ENCODE results near the gene PRSS53. TPM values are rescaled to one million over a fixed set of nuclear protein-coding genes. Genes with fewer than 3 reads are reported as not detected.

Gene PRSS53
- total and polyA plus RNA-seq, 4 donors: 1.4 to 2.3 (median 1.9) TPM

DNA sequence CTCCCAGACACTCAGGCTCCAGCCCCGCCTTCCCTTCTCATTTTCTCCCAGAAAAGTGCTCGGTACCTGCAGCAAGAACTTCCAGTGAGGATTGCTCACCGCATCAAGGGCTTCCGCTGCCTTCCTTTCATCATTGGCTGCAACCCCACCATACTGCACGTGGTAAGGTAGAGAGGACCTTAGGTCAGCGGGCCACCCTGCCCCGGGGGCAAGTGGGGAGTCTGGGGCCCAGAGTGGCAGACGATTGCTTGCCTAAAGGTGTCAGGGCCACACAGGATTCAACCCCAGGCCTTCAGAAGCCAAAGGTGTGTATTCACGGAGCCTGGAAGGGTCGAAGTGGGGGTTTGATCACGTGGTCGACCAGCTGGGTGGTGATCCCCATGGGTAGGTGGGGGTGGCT is 20.9 kb upstream of the PRSS53 start:
- Histone ChIP-seq H3K36me3 (ENCODE audit: control insufficient read depth in 4 of 4, insufficient read depth in 4 of 4, low read length in 4 of 4) (peaks cover 0 to 28% (median 7%) of the 10 kb centered on the region in 4 donors), H3K27ac (ENCODE audit: low read depth in 1 of 2, low read length in 1 of 2) (no peak overlapping the region), H3K9ac (ENCODE audit: insufficient read depth in 1 of 2, low read length in 2 of 2) (no peak overlapping the region), H3K27me3 (ENCODE audit: control insufficient read depth in 3 of 3, insufficient read depth in 3 of 3, low read length in 2 of 3) (no peaks in the 10 kb centered on the region), H3K9me3 (ENCODE audit: control insufficient read depth in 4 of 4, insufficient read depth in 3 of 4, low read length in 3 of 4) (no peaks in the 10 kb centered on the region), H3K4me1 (ENCODE audit: control insufficient read depth in 5 of 5, insufficient read depth in 5 of 5, low read length in 5 of 5) (peaks cover 0 to 15% (median 0%) of the 10 kb centered on the region in 5 donors), H3K4me3 (no peak overlapping the region)
- ATAC-seq (ENCODE audit: insufficient read depth, low FRiP score) (no peak), DNase-seq (no peak)
- WGBS, 2 donors: 93 to 95% methylated on average over 12 of the region's 12 CpGs
- TF ChIP-seq, protein P1, sequence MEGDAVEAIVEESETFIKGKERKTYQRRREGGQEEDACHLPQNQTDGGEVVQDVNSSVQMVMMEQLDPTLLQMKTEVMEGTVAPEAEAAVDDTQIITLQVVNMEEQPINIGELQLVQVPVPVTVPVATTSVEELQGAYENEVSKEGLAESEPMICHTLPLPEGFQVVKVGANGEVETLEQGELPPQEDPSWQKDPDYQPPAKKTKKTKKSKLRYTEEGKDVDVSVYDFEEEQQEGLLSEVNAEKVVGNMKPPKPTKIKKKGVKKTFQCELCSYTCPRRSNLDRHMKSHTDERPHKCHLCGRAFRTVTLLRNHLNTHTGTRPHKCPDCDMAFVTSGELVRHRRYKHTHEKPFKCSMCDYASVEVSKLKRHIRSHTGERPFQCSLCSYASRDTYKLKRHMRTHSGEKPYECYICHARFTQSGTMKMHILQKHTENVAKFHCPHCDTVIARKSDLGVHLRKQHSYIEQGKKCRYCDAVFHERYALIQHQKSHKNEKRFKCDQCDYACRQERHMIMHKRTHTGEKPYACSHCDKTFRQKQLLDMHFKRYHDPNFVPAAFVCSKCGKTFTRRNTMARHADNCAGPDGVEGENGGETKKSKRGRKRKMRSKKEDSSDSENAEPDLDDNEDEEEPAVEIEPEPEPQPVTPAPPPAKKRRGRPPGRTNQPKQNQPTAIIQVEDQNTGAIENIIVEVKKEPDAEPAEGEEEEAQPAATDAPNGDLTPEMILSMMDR (IDR thresholded peaks at IDR 0.05; ENCODE audit: control extremely low read depth, extremely low read depth): no peak

DNA sequence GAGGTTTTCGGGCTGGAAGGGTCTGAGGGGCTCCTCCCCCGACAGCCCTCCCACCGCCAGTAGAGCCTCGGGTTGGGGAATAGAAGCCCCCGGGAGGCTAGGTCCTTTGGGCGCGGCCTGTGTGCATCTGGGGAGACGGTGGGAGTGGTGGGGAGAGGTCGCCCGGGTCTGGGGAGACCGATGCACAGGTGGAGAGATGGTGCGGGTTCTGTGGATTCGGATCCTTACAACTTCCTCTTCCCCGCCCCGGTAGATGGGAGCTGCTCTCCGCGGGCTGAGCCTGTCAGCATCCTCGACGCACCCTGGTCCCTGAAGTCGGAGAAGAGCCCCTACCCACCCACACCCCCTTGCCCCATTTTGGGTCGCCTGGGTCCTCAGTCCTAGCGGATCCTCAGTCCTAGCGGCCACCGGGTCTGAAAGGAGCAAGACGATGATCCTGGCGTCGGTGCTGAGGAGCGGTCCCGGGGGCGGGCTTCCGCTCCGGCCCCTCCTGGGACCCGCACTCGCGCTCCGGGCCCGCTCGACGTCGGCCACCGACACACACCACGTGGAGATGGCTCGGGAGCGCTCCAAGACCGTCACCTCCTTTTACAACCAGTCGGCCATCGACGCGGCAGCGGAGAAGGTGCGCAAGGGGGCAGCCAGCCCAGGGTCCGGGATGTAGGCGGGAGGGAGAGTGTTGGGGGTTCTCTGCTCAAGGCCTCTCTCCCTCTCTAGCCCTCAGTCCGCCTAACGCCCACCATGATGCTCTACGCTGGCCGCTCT is 20.2 kb upstream of the PRSS53 start:
- Histone ChIP-seq H3K27me3 (ENCODE audit: control insufficient read depth in 3 of 3, insufficient read depth in 3 of 3, low read length in 2 of 3) (no peaks in the 10 kb centered on the region), H3K27ac (ENCODE audit: low read depth in 1 of 2, low read length in 1 of 2) (peak overlapping the region; percentile 83 to 95), H3K4me1 (ENCODE audit: control insufficient read depth in 5 of 5, insufficient read depth in 5 of 5, low read length in 5 of 5) (peaks cover 0 to 15% (median 0%) of the 10 kb centered on the region in 5 donors), H3K36me3 (ENCODE audit: control insufficient read depth in 4 of 4, insufficient read depth in 4 of 4, low read length in 4 of 4) (peaks cover 0 to 28% (median 7%) of the 10 kb centered on the region in 4 donors), H3K4me3 (peak overlapping the region; percentile 97), H3K9me3 (ENCODE audit: control insufficient read depth in 4 of 4, insufficient read depth in 3 of 4, low read length in 3 of 4) (no peaks in the 10 kb centered on the region), H3K9ac (ENCODE audit: insufficient read depth in 1 of 2, low read length in 2 of 2) (peak overlapping the region; percentile 47 to 69)
- 45 to 50% methylated on average over 52 to 57 of the region's 57 CpGs for WGBS, 2 donors
- TF ChIP-seq, protein P1 (IDR thresholded peaks at IDR 0.05; ENCODE audit: control extremely low read depth, extremely low read depth): no peak
- no peak for ATAC-seq (ENCODE audit: insufficient read depth, low FRiP score)
- no peak for DNase-seq

DNA sequence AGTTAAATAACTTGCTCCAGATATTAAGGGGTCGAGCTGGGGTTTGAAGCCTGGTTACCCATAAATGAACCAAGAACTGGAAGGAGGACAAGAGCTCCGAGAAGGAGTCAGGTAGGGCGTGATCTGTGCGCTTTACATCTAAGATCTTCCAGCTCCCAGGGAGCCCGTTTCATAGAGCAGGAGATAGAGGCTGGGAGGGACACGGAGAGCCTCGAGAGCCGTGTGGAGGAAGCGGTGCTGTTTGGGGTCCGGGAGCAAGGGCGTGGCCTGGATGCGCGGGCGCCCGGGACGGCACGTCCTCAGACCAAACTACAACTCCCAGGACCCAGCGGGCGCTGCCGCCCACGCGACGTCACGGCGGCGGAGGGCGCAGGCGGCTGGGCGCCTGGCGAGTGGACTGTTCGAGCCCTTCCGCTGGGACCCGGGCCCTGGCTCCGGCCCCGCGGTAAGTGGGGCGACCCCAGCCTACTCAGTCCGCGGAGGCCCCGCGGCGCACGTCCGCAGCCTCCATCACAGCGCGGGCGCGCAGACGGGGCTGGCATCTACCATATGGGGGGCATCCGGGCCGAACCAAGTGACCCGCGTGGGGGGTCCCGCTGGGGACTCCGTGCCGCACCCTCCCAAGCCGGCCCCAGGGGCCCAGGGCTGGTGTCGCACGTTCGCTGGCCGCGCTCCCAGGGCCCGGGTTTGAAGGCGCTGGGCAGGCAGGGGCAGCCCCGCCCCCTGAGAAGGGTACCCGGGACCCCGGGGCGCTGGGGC is 19.5 kb upstream of the PRSS53 start, which contains the start of gene BCKDK:
TSS of gene BCKDK (plus strand) at position 352 of the 759 bp plus-strand sequence. CDS start 838 bp downstream, outside the sequence.
- TF ChIP-seq, protein P1 (IDR thresholded peaks at IDR 0.05; ENCODE audit: control extremely low read depth, extremely low read depth): no peak
- WGBS, 2 donors: 3 to 4% methylated on average over 65 to 68 of the region's 68 CpGs
- Histone ChIP-seq H3K36me3 (ENCODE audit: control insufficient read depth in 4 of 4, insufficient read depth in 4 of 4, low read length in 4 of 4) (peaks cover 0 to 28% (median 7%) of the 10 kb centered on the region in 4 donors), H3K4me3 (peak within 1 kb of the TSS; percentile 97), H3K9me3 (ENCODE audit: control insufficient read depth in 4 of 4, insufficient read depth in 3 of 4, low read length in 3 of 4) (no peaks in the 10 kb centered on the region), H3K9ac (ENCODE audit: insufficient read depth in 1 of 2, low read length in 2 of 2) (peak within 1 kb of the TSS; percentile 47 to 69), H3K27ac (ENCODE audit: low read depth in 1 of 2, low read length in 1 of 2) (peak within 1 kb of the TSS; percentile 83 to 95), H3K4me1 (ENCODE audit: control insufficient read depth in 5 of 5, insufficient read depth in 5 of 5, low read length in 5 of 5) (peaks cover 0 to 15% (median 0%) of the 10 kb centered on the region in 5 donors), H3K27me3 (ENCODE audit: control insufficient read depth in 3 of 3, insufficient read depth in 3 of 3, low read length in 2 of 3) (no peaks in the 10 kb centered on the region)
- ATAC-seq (ENCODE audit: insufficient read depth, low FRiP score): peak; percentile 86
- peak; percentile 76 to 86 (median 83) for DNase-seq
